Upper lobe of left lung (tissue), 4 donors: ENCODE data around the gene PRKN.

ENCODE experiments used
- CTCF ChIP-seq, 6 experiments: fragments of 450-650 bp in 4 of 6; fragments of 200-600 bp in 2 of 6; sonication (generic) in 2 of 6; IDR thresholded peaks; one replicate each; pipeline ENCODE4 v1.5.1; 2016 to 2019; ENCODE audit warnings: antibody characterized with exemption in 6 of 6
- POLR2A ChIP-seq, 4 donors: fragments of 450-650 bp; IDR thresholded peaks; one replicate each; pipeline ENCODE4 v1.5.1; 2016 to 2017; ENCODE audit warnings: antibody characterized with exemption in 4 of 4, mild to moderate bottlenecking in 2 of 4

GRCh38 chr6:162085561-162085960 lies 642.0 kb downstream of the PRKN start:
- TF ChIP-seq POLR2A (IDR thresholded peaks at IDR 0.05) = no peak
- TF ChIP-seq CTCF (IDR thresholded peaks at IDR 0.05) = no peak
